Psoas muscle (tissue), 8 donors: ENCODE measurements around the gene ZCCHC14. TPM values are rescaled to one million over a fixed set of nuclear protein-coding genes. Genes with fewer than 3 reads are reported as not detected.

Experiments used
- ATAC-seq, 4 donors: fragments of 200-7000 bp; cut with Tn5 transposase; one replicate each; pipeline ENCODE4 v1.9.1; 2020; ENCODE audit warnings: moderate library complexity in 3 of 4, mild to moderate bottlenecking in 2 of 4
- DNase-seq, 2 donors: peaks; one replicate each; pipeline ENCODE4 v3.0.0-alpha.2; 2020
- H3K27ac ChIP-seq: fragments of 200-600 bp; one replicate; pipeline ENCODE4 v1.8.0; 2022
- H3K27me3 ChIP-seq, 3 donors: fragments of 200-600 bp in 1 of 3; one replicate each; pipeline versions ENCODE4 v1.6.1 to v1.8.0; 2013 to 2022; ENCODE audit warnings: low read length in 2 of 3, mild to moderate bottlenecking in 2 of 3, moderate library complexity in 1 of 3; ENCODE audit not compliant: insufficient read depth in 3 of 3
- H3K36me3 ChIP-seq, 2 donors: fragments of 200-600 bp in 1 of 2; one replicate each; pipeline versions ENCODE4 v1.6.1 to v1.8.0; 2013 to 2022; ENCODE audit warnings: low read depth in 1 of 2, mild to moderate bottlenecking in 1 of 2, moderate library complexity in 1 of 2; ENCODE audit not compliant: insufficient read depth in 1 of 2
- H3K4me1 ChIP-seq: fragments of 200-600 bp; one replicate; pipeline ENCODE4 v1.8.0; 2022
- H3K4me3 ChIP-seq: fragments of 200-600 bp; one replicate; pipeline ENCODE4 v1.8.0; 2022; ENCODE audit warnings: mild to moderate bottlenecking
- H3K9me3 ChIP-seq: fragments of 200-600 bp; one replicate; pipeline ENCODE4 v1.8.0; 2022
- WGBS, 3 donors: extraction: QIAGEN DNeasy Blood & Tissue Kit; methylation state at CpG; one replicate each; pipeline versions ENCODE4 v1.1.6 to v1.1.7; 2013; 5-methylcytosine and 5-hydroxymethylcytosine counted together
- intact Hi-C, 2 donors: fragments of 100-400 bp; cut with DNase I; formaldehyde crosslinking; loops; one replicate each; pipeline versions ENCODE4 v1.11.0 to v1.14.2; 2022
- polyA plus RNA-seq, 3 donors: library from polyadenylated mRNA; stranded (reverse); fragments of 200-250 nt; gene quantifications; one replicate each; pipeline ENCODE4 v1.2.3, GENCODE V29; 2013
- total RNA-seq, 4 donors: library from RNA; stranded (reverse); fragmentation: NEBNext Ultra II Directional in 2 of 4; extraction: Animal tissue kit (Norgen Biotek cat#: 25700) in 2 of 4; gene quantifications; one replicate each; pipeline versions ENCODE4 v1.2.1 to v1.2.4, GENCODE V29; 2021 to 2023
- TF ChIP-seq, protein P1 (sequence below): fragments of 200-600 bp; IDR thresholded peaks from one replicate; pipeline ENCODE4 v1.8.0; 2022; ENCODE audit warnings: antibody characterized with exemption
- donor health status: healthy with polysubstance abuse.
- donor health status: DM: no; HTN: no; CAD: no; lungs with moderate emphysema.
- donor health status: Bipolar disorder and iron deficiency.
- donor health status: healthy.
- donor health status: DM: yes; HTN: yes; CAD: no.
- donor health status: DM: no; HTN: no; CAD: no.
- donor health status: DM: no; HTN: no; CAD: no.
- donor health status: DM: yes; HTN: yes; CAD: no.

ZCCHC14 gene
- total and polyA plus RNA-seq, 7 donors, result 5.8 to 17.3 (median 14.6) TPM

DNA sequence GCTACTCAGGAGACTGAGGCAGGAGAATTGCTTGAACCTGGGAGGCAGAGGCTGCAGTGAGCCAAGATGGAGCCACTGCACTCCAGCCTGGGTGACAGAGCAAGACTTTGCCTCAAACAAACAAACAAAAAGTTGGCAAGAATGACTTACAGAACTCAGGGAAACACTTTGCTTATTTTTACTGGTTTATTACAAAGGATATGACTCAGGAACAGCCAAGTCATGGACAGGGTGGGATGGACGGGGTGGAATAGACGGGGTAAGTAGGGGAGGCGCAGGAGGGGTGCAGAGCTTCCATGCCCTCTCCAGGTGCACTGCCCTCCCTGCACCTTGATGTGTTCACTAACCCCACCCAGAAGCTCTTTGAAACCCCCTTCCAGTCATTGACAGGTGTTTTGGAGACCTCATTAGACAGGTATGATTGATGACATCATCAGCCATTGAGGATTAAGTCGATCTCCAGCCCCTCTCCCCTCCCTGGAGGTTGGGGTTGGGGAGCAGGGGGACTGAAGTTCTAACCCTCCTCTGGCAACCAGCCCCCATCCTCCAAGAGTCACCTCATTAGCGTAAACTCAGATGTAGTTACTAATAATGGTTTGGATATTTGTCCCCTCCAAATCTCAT lies 41.3 kb upstream of the ZCCHC14 start:
- H3K4me1 ChIP-seq, result no peaks in the 10 kb centered on the region
- no peak for ATAC-seq
- peaks cover 0 to 23% (median 4%) of the 10 kb centered on the region in 3 donors for H3K27me3 ChIP-seq
- H3K4me3 ChIP-seq, result no peak overlapping the region
- intact Hi-C loops, result no loop called here
- no peaks in the 10 kb centered on the region for H3K36me3 ChIP-seq
- H3K27ac ChIP-seq, result no peak overlapping the region
- DNase-seq, result no peak
- TF ChIP-seq, protein P1, sequence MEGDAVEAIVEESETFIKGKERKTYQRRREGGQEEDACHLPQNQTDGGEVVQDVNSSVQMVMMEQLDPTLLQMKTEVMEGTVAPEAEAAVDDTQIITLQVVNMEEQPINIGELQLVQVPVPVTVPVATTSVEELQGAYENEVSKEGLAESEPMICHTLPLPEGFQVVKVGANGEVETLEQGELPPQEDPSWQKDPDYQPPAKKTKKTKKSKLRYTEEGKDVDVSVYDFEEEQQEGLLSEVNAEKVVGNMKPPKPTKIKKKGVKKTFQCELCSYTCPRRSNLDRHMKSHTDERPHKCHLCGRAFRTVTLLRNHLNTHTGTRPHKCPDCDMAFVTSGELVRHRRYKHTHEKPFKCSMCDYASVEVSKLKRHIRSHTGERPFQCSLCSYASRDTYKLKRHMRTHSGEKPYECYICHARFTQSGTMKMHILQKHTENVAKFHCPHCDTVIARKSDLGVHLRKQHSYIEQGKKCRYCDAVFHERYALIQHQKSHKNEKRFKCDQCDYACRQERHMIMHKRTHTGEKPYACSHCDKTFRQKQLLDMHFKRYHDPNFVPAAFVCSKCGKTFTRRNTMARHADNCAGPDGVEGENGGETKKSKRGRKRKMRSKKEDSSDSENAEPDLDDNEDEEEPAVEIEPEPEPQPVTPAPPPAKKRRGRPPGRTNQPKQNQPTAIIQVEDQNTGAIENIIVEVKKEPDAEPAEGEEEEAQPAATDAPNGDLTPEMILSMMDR, result no peak
- H3K9me3 ChIP-seq, result peaks cover 22% of the 10 kb centered on the region
- 65 to 80% (median 76%) methylated on average over 5 of the region's 5 CpGs for WGBS, 3 donors

DNA sequence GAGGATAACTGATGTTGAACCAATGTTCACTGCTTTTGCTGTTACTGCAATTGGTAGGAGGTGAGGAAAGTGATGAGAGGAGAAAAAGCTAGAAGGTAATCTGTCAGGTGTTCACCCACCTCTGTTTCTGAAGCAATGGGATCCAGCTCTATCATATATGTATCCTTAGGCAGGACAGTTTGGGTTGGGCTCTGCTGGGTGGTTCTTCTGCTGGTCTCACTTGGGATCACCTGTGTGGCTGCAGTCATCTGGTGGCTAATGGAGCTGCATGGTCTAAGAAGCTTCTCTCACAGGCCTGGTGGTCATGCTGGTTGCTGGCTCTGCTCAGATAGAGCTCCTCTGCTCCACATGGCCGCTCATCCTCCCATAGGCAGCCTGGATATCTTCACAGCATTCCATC lies 40.2 kb upstream of the ZCCHC14 start:
- peaks cover 24% of the 10 kb centered on the region for H3K9me3 ChIP-seq
- no peaks in the 10 kb centered on the region for H3K36me3 ChIP-seq
- TF ChIP-seq, protein P1, result no peak
- WGBS, 3 donors, result 6 to 84% (median 38%) methylated on average over 1 of the region's 1 CpG
- DNase-seq (no peak), ATAC-seq (no peak)
- no peak overlapping the region for H3K4me3 ChIP-seq
- H3K27me3 ChIP-seq, result peaks cover 0 to 14% (median 4%) of the 10 kb centered on the region in 3 donors
- intact Hi-C loops, result no loop called here
- H3K27ac ChIP-seq, result no peak overlapping the region
- no peaks in the 10 kb centered on the region for H3K4me1 ChIP-seq

DNA sequence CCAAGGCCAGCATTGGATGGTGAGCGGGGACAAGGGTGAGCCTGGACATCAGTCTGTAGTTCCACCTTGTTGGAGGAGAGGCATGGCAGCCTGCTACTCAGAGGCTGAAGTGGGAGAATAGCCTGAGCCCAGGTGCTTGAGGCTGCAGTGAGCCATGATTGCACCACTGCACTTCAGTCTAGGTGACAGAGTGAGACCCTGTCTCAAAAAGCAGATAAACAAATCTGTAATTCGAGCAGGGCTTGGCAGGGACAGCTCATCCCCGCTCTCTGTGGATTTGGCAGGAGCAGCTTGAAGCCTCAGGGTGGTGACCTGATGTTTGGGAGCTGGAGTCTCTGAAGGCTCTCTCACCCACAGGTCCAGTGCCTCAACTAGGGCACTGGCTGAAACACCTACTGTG lies 38.6 kb upstream of the ZCCHC14 start:
- intact Hi-C loops, result no loop called here
- Histone ChIP-seq H3K27ac (no peak overlapping the region), H3K4me3 (no peak overlapping the region), H3K9me3 (peaks cover 24% of the 10 kb centered on the region), H3K36me3 (no peaks in the 10 kb centered on the region), H3K4me1 (no peaks in the 10 kb centered on the region), H3K27me3 (peaks cover 0 to 5% (median 0%) of the 10 kb centered on the region in 3 donors)
- ATAC-seq (no peak), DNase-seq (no peak)
- TF ChIP-seq, protein P1, result no peak
- WGBS, 3 donors, result 51 to 55% (median 51%) methylated on average over 3 of the region's 3 CpGs

DNA sequence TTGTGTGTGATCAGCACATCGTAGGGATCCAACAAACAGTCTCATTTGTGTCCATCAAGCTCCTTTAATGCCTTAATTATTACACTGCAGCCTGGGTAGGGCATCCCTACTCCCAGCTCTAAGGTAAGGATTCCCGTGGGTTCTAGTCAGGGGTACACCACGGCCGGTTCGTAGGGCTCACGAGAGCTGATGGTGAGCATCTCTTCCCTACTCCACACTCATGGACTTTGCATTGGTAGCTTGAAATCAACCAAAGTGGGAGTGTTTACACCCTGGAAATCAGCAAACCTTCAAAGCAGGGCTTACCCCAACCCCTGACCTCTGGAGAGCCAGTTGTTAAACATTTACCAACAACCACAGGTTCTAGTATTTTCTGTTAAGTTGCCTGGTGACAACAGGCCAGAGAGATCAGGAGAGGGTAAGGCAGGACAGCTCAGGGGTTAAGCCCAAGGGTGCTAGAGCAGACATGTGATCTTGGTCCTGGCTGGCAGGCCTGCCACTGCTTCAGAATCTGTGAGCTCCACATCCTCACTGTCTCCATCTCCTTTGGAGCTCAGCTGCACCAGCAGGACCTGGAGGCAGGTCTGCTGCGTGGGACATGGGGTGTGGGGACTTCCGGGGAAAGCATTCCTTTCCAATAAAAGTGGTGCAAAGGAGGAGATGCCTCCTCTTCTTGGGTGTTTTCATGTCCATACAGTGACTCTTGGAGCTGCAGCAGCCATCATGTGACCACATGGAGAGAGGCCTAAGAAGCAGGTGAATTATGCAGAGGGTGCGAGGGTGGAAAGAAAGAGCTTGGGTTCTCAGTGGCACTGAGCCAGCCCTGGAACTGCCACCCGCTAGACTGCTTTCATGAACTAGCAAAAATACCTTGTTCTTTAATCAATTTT lies 36.1 kb upstream of the ZCCHC14 start:
- Histone ChIP-seq H3K4me1 (no peaks in the 10 kb centered on the region), H3K27ac (no peak overlapping the region), H3K9me3 (peaks cover 24% of the 10 kb centered on the region), H3K27me3 (peaks cover 0 to 3% (median 0%) of the 10 kb centered on the region in 3 donors), H3K36me3 (no peaks in the 10 kb centered on the region), H3K4me3 (no peak overlapping the region)
- ATAC-seq, result no peak
- intact Hi-C loops, result no loop called here
- DNase-seq, result no peak
- 79 to 82% (median 80%) methylated on average over 10 of the region's 10 CpGs for WGBS, 3 donors
- TF ChIP-seq, protein P1, result no peak
